NT2/D1 (cell line): ENCODE results near the gene VIM.

Source experiments
- SUZ12 ChIP-seq: IDR thresholded peaks from 2 replicates; pipeline ENCODE4 v1.6.1; 2011; ENCODE audit not compliant: insufficient read length, insufficient read depth; ENCODE audit errors: extremely low read depth
- YY1 ChIP-seq: IDR thresholded peaks from 2 replicates; pipeline ENCODE4 v1.6.1; 2011; ENCODE audit not compliant: insufficient read length, insufficient read depth
- ZNF274 ChIP-seq: IDR thresholded peaks from 2 replicates; pipeline ENCODE4 v1.6.1; 2011; ENCODE audit warnings: mild to moderate bottlenecking, low read depth, low read length

- TF ChIP-seq SUZ12 = no peak
- no peak for TF ChIP-seq YY1
- no peak for TF ChIP-seq ZNF274
Observed at GRCh38 chr10:17190602-17191001, 37.4 kb upstream of the VIM start.
